T-cell (primary cell): ENCODE measurements around the gene WDR18. TPM values are rescaled to one million over a fixed set of nuclear protein-coding genes. Genes with fewer than 3 reads are reported as not detected.

Source experiments
- ATAC-seq, 4 experiments: fragments of 200-7000 bp in 3 of 4; fragments of 150-1000 bp in 1 of 4; cut with Tn5 transposase; replicated peaks in 1 of 4; 1 replicate in 3 of 4; 2 replicates in 1 of 4; pipeline ENCODE4 v1.10.0; 2021; ENCODE audit warnings: moderate library complexity in 3 of 4, mild to moderate bottlenecking in 2 of 4, moderate number of reproducible peaks in 1 of 4
- CTCF ChIA-PET, 2 donors: fragments of 300-600 bp; sonication (Branson Sonifier 250); formaldehyde crosslinking; loops; one replicate each; lab custom pipeline; 2022; ENCODE audit warnings: antibody characterized with exemption in 2 of 2; lab: Charles Lee
- POLR2A ChIA-PET, 2 donors: fragments of 300-600 bp; sonication (Branson Sonifier 250); formaldehyde crosslinking; loops; one replicate each; lab custom pipeline; 2022; ENCODE audit warnings: antibody characterized with exemption in 2 of 2; lab: Charles Lee
- DNase-seq, 35 experiments: peaks; one replicate each; pipeline versions ENCODE4 v3.0.0 to v3.0.0-alpha.2; 2013 to 2023
- H3K27ac ChIP-seq: one replicate; pipeline ENCODE4 v1.5.1; 2013; ENCODE audit warnings: low read length
- H3K27me3 ChIP-seq, 2 experiments: replicated peaks in 1 of 2; 1 replicate in 1 of 2; 2 replicates in 1 of 2; pipeline versions ENCODE4 v1.6.1 to v1.7.0; 2013; ENCODE audit warnings: low read length in 1 of 2, mixed read lengths in 1 of 2; ENCODE audit not compliant: control insufficient read depth in 2 of 2, insufficient read depth in 2 of 2; ENCODE audit errors: extremely low read depth in 1 of 2
- H3K36me3 ChIP-seq, 2 donors: 1 replicate in 1 of 2; 2 replicates in 1 of 2; pipeline versions ENCODE4 v1.6.1 to v1.7.0; 2013; ENCODE audit warnings: low read length in 1 of 2; ENCODE audit not compliant: control insufficient read depth in 2 of 2, insufficient read depth in 1 of 2; ENCODE audit errors: extremely low read depth in 1 of 2
- H3K4me1 ChIP-seq, 2 experiments: 1 replicate in 1 of 2; 2 replicates in 1 of 2; pipeline versions ENCODE4 v1.6.1 to v1.7.0; 2013; ENCODE audit warnings: low read length in 2 of 2, mixed read lengths in 1 of 2; ENCODE audit not compliant: insufficient read depth in 2 of 2, control insufficient read depth in 1 of 2; ENCODE audit errors: extremely low read depth in 1 of 2
- H3K4me3 ChIP-seq, 2 donors: 1 replicate in 1 of 2; 2 replicates in 1 of 2; pipeline versions ENCODE4 v1.5.1 to v1.7.0; 2013; ENCODE audit warnings: mild to moderate bottlenecking in 2 of 2, low read length in 1 of 2, moderate library complexity in 1 of 2; ENCODE audit not compliant: control insufficient read depth in 1 of 2; ENCODE audit errors: extremely low read depth in 1 of 2
- H3K9me3 ChIP-seq: 2 replicates; pipeline ENCODE4 v1.7.0; 2013
- H3K27ac Mint-ChIP-seq, 2 donors: one replicate each; pipeline ENCODE4 v1.8.0; 2020 to 2021; ENCODE audit warnings: mild to moderate bottlenecking in 2 of 2, mixed read lengths in 2 of 2
- H3K27me3 Mint-ChIP-seq, 2 donors: one replicate each; pipeline ENCODE4 v1.8.0; 2021 to 2022; ENCODE audit warnings: mixed read lengths in 2 of 2
- H3K36me3 Mint-ChIP-seq: one replicate; pipeline ENCODE4 v1.8.0; 2021; ENCODE audit warnings: mixed read lengths
- H3K4me1 Mint-ChIP-seq, 3 donors: one replicate each; pipeline ENCODE4 v1.8.0; 2020 to 2022; ENCODE audit warnings: mixed read lengths in 3 of 3, mild to moderate bottlenecking in 1 of 3
- H3K4me3 Mint-ChIP-seq, 3 donors: one replicate each; pipeline ENCODE4 v1.8.0; 2020 to 2022; ENCODE audit warnings: mild to moderate bottlenecking in 3 of 3, mixed read lengths in 3 of 3, moderate library complexity in 3 of 3
- H3K9me3 Mint-ChIP-seq, 3 donors: one replicate each; pipeline ENCODE4 v1.8.0; 2020 to 2022; ENCODE audit warnings: mixed read lengths in 3 of 3
- WGBS: methylation state at CpG from one replicate; pipeline ENCODE4 v1.1.5; 2013; ENCODE audit warnings: missing lambda C conversion rate; ENCODE audit not compliant: insufficient coverage; 5-methylcytosine and 5-hydroxymethylcytosine counted together
- total RNA-seq, 35 experiments: library from RNA in 6 of 35; stranded (reverse) in 6 of 35; fragments of 120-200 nt in 1 of 35; gene quantifications; one replicate each; pipeline versions ENCODE4 v1.2.1 to v1.2.4 and lab custom pipeline; 2013 to 2026

Gene WDR18
- total RNA-seq, 5 donors from 2014 or later (not counting 1 experiment from before 2014, with no cell fraction given), result 24.6 to 65.9 (median 53.5) TPM

GRCh38 chr19:943551-944170 lies 40.5 kb upstream of the WDR18 start:
- no peak overlapping the region for H3K4me3 ChIP-seq
- no peak for ATAC-seq
- no peaks in the 10 kb centered on the region for H3K9me3 ChIP-seq
- H3K27ac ChIP-seq, result no peak overlapping the region
- Mint-ChIP-seq H3K4me1 (peaks cover 14 to 21% (median 17%) of the 10 kb centered on the region in 3 donors), H3K27ac (no peak overlapping the region), H3K4me3 (no peak overlapping the region), H3K9me3 (no peaks in the 10 kb centered on the region), H3K27me3 (no peaks in the 10 kb centered on the region), H3K36me3 (no peaks in the 10 kb centered on the region)
- WGBS, result 99% methylated on average over 14 of the region's 17 CpGs
- H3K27me3 ChIP-seq, result no peaks in the 10 kb centered on the region
- ChIA-PET CTCF (no interaction called here), POLR2A (no interaction called here)
- no peak for DNase-seq
- peaks cover 0 to 25% of the 10 kb centered on the region in 2 experiments for H3K4me1 ChIP-seq
- H3K36me3 ChIP-seq, result peaks cover 0 to 9% of the 10 kb centered on the region in 2 donors

- Histone ChIP-seq H3K27me3 (no peaks in the 10 kb centered on the region), H3K36me3 (peaks cover 0 to 9% of the 10 kb centered on the region in 2 donors), H3K9me3 (no peaks in the 10 kb centered on the region), H3K27ac (no peak overlapping the region), H3K4me3 (no peak overlapping the region), H3K4me1 (peaks cover 0 to 25% of the 10 kb centered on the region in 2 experiments)
- Mint-ChIP-seq H3K9me3 (no peaks in the 10 kb centered on the region), H3K36me3 (no peaks in the 10 kb centered on the region), H3K27ac (no peak overlapping the region), H3K4me1 (peaks cover 14 to 21% (median 17%) of the 10 kb centered on the region in 3 donors), H3K4me3 (no peak overlapping the region), H3K27me3 (no peaks in the 10 kb centered on the region)
- WGBS, result 87% methylated on average over 22 of the region's 27 CpGs
- no peak for DNase-seq
- ChIA-PET POLR2A (no interaction called here), CTCF (no interaction called here)
- ATAC-seq, result no peak
Observed at GRCh38 chr19:944171-944567, 40.0 kb upstream of the WDR18 start.

- no peak overlapping the region for H3K4me3 ChIP-seq
- no peak overlapping the region for H3K27ac Mint-ChIP-seq
- POLR2A ChIA-PET, result no interaction called here
- H3K27me3 Mint-ChIP-seq, result no peaks in the 10 kb centered on the region
- no peaks in the 10 kb centered on the region for H3K27me3 ChIP-seq
- 93% methylated on average over 15 of the region's 22 CpGs for WGBS
- ATAC-seq (no peak), DNase-seq (no peak)
- H3K4me1 ChIP-seq, result peaks cover 0 to 22% of the 10 kb centered on the region in 2 experiments
- H3K9me3 ChIP-seq, result no peaks in the 10 kb centered on the region
- H3K4me3 Mint-ChIP-seq, result no peak overlapping the region
- H3K4me1 Mint-ChIP-seq, result peaks cover 11 to 16% (median 14%) of the 10 kb centered on the region in 3 donors
- H3K36me3 Mint-ChIP-seq, result no peaks in the 10 kb centered on the region
- CTCF ChIA-PET, result no interaction called here
- H3K9me3 Mint-ChIP-seq, result no peaks in the 10 kb centered on the region
- H3K36me3 ChIP-seq, result peaks cover 0 to 9% of the 10 kb centered on the region in 2 donors
- H3K27ac ChIP-seq, result no peak overlapping the region
Observed at GRCh38 chr19:944663-945241, 39.4 kb upstream of the WDR18 start.

DNA sequence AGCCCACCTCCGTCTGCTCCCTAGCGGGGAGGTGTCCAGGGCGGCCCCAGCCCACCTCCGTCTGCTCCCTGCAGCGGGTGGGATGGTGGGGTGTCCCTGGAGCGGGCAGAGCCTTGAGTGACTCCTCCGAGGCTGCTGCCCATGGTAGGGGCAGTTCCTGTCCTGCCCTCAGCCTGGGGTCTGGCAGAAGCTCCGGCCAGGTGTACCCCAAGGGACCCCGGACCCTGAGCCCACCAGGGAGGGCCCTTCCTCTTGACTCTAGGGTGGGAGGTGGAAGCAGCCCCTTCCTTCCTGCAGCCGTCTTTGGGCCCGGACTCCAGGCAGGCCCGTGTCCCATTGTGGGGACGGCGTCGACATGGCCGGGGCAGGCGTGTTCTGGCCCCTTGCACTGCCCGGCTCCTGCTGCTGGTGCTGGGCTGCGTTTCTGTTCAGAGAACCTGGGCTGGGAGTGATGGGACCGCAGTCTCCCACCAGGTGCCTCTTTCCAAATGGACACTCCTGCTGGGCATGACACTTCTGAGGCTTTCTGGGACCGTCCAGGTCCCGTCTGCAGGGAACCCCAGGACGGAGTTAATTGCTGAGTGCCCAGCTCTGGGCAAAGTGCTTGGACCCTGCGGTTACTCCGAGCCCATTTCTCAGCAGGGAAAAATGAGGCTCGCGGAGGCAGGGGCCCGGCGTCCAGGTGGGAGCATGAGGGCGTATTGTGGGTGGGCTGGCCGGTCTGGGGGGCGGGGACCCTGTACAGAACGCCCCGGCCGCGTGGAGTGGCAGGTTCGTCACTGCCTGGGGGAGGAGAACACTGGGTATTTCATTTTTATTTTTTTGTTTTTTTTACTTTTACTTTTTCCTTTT lies 38.5 kb upstream of the WDR18 start:
- no peak for ATAC-seq
- Mint-ChIP-seq H3K9me3 (no peaks in the 10 kb centered on the region), H3K4me1 (peaks cover 4 to 8% (median 7%) of the 10 kb centered on the region in 3 donors), H3K36me3 (no peaks in the 10 kb centered on the region), H3K27me3 (no peaks in the 10 kb centered on the region), H3K4me3 (no peak overlapping the region), H3K27ac (no peak overlapping the region)
- no peak for DNase-seq
- peaks cover 0 to 9% of the 10 kb centered on the region in 2 donors for H3K36me3 ChIP-seq
- H3K9me3 ChIP-seq, result no peaks in the 10 kb centered on the region
- H3K4me1 ChIP-seq, result peaks cover 0 to 14% of the 10 kb centered on the region in 2 experiments
- POLR2A ChIA-PET, result no interaction called here
- 93% methylated on average over 20 of the region's 37 CpGs for WGBS
- no peaks in the 10 kb centered on the region for H3K27me3 ChIP-seq
- CTCF ChIA-PET, result no interaction called here
- H3K27ac ChIP-seq, result no peak overlapping the region
- no peak overlapping the region for H3K4me3 ChIP-seq

- peaks cover 0 to 4% (median 0%) of the 10 kb centered on the region in 3 donors for H3K4me1 Mint-ChIP-seq
- Histone ChIP-seq H3K9me3 (no peaks in the 10 kb centered on the region), H3K27ac (no peak overlapping the region), H3K4me3 (no peak overlapping the region), H3K27me3 (no peaks in the 10 kb centered on the region), H3K4me1 (peaks cover 0 to 4% of the 10 kb centered on the region in 2 experiments), H3K36me3 (peaks cover 0 to 9% of the 10 kb centered on the region in 2 donors)
- POLR2A ChIA-PET, result no interaction called here
- DNase-seq (no peak), ATAC-seq (no peak)
- no peak overlapping the region for H3K4me3 Mint-ChIP-seq
- no peaks in the 10 kb centered on the region for H3K9me3 Mint-ChIP-seq
- WGBS, result 87% methylated on average over 30 of the region's 30 CpGs
- CTCF ChIA-PET, result no interaction called here
- H3K27me3 Mint-ChIP-seq, result no peaks in the 10 kb centered on the region
- H3K27ac Mint-ChIP-seq, result no peak overlapping the region
- H3K36me3 Mint-ChIP-seq, result no peaks in the 10 kb centered on the region
Observed at GRCh38 chr19:947090-947706, 36.9 kb upstream of the WDR18 start.
